KOPT-K1 (cell line): ENCODE measurements around the gene TCTN3.

Experiments used
- H3K27ac ChIP-seq: fragments of 200-600 bp; sonication (generic); 2 replicates; pipeline ENCODE4 v1.5.1; 2016; ENCODE audit warnings: antibody characterized with exemption, mild to moderate bottlenecking, low read depth, low read length; ENCODE audit not compliant: poor library complexity, severe bottlenecking
- H3K36me3 ChIP-seq: fragments of 200-600 bp; sonication (generic); 2 replicates; pipeline ENCODE4 v1.5.1; 2017; ENCODE audit warnings: antibody characterized with exemption, mild to moderate bottlenecking, low read length, moderate library complexity; ENCODE audit not compliant: insufficient read depth
- H3K9me3 ChIP-seq: fragments of 200-600 bp; sonication (generic); 2 replicates; pipeline ENCODE4 v1.5.1; 2017; ENCODE audit warnings: antibody characterized with exemption, low read length, mild to moderate bottlenecking; ENCODE audit not compliant: insufficient read depth, poor library complexity, severe bottlenecking

Gene TCTN3

DNA sequence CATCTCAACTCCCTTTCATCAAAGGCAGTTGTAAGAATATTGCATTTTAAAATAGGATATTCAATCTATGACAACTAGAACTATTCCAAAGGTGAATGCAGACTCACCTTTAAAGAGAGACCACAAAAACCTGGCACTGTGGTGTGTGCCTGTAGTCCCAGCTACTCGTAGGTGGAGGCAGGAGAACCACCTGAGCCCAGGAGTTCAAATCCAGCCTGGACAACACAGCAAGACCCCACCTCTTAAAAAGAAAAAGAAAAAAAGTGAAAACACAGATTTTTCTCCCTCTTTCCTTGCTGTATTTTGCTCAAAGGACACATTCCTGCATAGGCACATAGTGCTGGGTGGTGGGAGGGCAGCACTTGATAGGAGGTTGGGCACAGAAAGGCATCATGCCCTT lies 36.5 kb downstream of the TCTN3 start:
- H3K36me3 ChIP-seq = peaks cover 13% of the 10 kb centered on the region
- H3K27ac ChIP-seq = no peak overlapping the region
- no peaks in the 10 kb centered on the region for H3K9me3 ChIP-seq

DNA sequence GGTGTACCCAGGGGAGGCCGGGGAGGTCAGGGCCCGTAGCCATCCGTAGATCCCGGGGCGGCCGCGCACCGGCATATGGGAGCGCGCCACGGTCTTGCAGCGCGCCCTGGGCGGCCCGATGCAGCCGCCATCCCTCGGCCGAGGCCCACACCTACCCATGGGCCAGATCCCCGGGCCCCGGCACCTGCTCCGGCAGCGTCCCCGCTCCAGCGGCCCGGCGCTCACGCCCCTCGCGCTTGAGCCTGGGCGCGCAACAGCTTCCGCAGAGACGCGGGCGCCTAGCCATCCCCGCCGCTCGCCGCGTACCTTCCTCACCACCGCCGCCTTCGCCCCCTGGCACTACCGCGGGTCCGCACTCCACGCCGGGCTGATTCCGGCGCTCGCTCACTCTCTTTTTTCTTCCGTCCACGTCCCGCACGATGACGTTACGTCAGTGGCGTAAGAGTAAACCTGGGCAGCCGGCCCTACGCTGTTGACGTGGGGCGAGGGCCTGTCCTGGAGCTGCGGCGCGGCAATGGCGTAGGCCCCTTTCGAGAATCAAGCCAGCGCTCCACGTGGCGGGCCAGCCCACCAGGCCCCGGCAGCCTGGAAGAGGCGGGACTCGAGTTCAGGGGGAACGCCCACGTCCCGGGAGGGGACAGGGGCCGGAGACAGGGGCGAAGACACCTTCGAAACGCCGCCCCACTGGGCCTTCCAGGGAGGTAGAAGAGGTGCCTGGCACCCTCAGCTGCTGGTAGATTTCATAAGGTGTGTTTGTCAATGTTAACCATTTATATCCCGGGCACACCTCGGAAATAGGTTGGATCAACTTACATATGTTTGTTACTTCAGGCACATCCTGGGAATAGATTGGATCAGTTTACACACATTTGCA lies 37.2 kb downstream of the TCTN3 start, which contains the start of gene ALDH18A1:
ALDH18A1 (minus strand) TSS at position 421 of the 874 bp plus-strand sequence. CDS start 3,334 bp downstream, outside the sequence.
- peak within 1 kb of the TSS; percentile 67 for H3K27ac ChIP-seq
- peaks cover 4% of the 10 kb centered on the region for H3K9me3 ChIP-seq
- H3K36me3 ChIP-seq = peaks cover 20% of the 10 kb centered on the region

DNA sequence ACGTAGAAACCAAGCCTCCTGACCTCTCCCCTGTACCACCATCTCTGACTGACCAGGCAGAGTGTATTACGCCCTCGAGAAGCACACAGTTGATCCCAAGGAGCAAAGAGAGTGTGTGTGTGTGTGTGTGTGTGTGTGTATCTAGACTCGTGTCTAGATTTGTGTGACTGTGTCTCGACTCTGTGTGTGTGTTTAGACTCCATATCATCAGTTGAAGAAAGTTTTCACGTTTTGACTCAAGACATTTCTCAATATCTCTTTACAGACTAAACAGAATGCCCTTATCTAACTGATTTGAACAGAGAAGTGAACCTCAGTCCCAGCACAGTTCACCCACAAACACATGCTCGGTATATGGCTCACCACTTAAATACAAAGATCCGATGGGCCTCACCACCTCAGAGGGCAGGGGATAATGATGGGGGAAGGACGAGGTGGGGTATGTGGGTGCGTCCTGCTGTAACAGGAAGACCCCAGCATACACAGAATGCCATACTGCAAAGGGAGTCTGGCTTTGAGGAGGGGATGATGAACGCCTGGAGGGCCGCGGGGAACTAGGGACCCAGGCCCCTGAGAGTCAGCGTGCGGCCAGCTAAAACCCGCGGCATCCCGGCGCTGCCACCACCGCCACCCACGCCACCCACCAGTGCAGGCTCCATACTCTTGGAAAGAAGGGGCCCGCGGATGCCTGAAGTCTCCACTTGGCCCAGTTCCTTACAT lies 38.0 kb downstream of the TCTN3 start:
- peak overlapping the region; percentile 67 for H3K27ac ChIP-seq
- peaks cover 8% of the 10 kb centered on the region for H3K9me3 ChIP-seq
- peaks cover 28% of the 10 kb centered on the region for H3K36me3 ChIP-seq

DNA sequence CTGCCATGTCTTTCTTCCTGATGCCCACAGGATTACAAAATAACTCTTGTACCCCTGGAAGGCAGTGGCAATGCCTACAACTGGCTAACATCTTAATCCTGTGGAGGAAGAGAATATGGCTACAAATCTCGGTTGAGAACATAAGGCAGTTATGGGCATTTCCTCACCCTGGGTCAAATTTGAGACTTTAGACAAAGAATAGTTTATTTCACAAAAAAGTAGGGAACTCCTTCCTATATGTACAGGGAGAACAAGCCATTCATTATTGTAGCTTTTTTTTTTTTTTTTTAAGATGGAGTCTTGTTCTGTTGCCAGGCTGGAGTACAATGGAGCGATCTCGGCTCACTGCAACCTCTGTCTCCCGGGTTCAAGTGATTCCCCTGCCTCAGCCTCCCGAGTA lies 39.8 kb downstream of the TCTN3 start:
- H3K36me3 ChIP-seq = peaks cover 46% of the 10 kb centered on the region

GRCh38 chr10:95651346-95652060 lies 42.2 kb downstream of the TCTN3 start:
- Histone ChIP-seq H3K27ac (no peak overlapping the region), H3K9me3 (peaks cover 8% of the 10 kb centered on the region), H3K36me3 (peaks cover 70% of the 10 kb centered on the region)

More for the DNA sequence above, 39.8 kb downstream of the TCTN3 start:
- H3K27ac ChIP-seq = no peak overlapping the region
- H3K9me3 ChIP-seq = peaks cover 8% of the 10 kb centered on the region

DNA sequence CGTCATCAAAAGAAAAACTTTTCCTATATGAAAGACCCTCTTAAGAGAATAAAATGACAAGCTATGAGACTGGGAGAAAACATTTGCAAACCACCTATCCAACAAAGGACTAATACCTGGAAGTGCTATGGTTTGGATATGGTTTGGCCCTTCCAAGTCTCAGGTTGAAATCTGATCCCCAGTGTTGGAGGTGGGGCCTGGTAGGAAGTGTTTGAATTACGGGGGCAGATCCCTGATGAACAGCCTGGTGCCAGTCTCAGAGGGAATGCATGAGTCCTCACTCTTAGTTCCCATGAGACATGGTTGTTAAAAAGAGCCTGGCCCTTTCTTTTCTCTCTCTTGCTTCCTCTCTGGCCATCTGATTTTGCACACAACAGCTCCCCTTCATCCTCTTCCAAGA lies 43.5 kb downstream of the TCTN3 start:
- Histone ChIP-seq H3K27ac (no peak overlapping the region), H3K36me3 (peaks cover 83% of the 10 kb centered on the region)

DNA sequence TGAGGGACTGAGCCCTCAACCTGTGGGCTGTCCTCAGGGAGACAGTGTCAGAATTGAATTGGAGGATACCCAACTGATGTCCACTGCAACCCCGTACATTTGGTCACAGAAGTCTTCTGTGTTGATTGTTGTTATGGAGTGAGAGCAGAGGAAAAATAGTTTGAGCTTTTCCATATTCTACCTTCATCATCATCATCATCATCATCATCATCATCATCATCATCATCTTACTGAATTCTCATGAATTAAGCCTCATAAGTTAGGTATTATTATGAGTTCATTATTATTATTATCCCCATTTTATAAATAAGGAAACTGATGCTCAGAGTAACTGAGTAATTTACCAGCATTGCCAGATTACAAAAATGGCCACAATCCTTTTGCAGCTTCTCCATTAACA lies 45.6 kb downstream of the TCTN3 start:
- no peak overlapping the region for H3K27ac ChIP-seq
- peaks cover 8% of the 10 kb centered on the region for H3K9me3 ChIP-seq
- H3K36me3 ChIP-seq = peaks cover 98% of the 10 kb centered on the region

More for the DNA sequence above, 43.5 kb downstream of the TCTN3 start:
- H3K9me3 ChIP-seq = peaks cover 8% of the 10 kb centered on the region

DNA sequence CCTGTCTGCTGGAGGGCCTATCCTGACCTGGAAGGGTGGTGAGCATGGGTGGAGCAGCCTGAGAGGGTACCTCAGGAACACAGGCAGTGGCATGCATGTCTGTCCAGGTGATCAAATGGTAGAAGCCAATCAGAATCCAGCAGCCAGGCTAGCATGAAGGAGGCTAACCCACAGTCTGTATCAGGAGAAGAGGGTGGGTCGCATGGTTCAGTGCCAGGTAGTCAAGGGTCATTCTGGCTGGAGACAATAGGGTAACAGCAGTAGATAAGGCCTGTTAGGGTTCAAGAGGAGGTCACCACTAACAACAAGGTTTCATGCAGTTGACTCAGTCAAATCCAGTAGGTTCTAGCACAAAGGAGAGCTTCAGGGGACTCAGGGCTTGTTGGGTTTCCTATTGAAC lies 47.6 kb downstream of the TCTN3 start:
- H3K9me3 ChIP-seq = peaks cover under 1% of the 10 kb centered on the region
- no peak overlapping the region for H3K27ac ChIP-seq
- peaks cover 98% of the 10 kb centered on the region for H3K36me3 ChIP-seq

DNA sequence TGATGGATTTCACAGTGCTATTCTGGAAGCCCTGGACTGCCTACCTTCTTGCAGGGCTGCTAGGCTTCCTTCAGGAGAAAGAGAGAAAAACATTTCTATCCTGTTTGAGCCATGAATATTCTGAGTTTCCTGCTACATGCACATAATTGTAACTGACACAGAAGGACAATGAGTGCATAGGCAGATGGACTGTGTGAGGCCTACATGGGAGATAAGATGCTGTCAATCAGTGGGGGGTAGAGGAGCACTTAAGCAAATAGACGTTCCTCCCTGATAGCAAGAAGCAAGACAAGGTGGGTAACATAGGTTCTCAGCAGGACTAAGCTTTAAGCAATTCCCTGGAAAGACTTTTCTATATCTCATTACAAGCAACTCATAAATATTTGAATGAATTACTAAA lies 48.8 kb downstream of the TCTN3 start:
- Histone ChIP-seq H3K36me3 (peaks cover 98% of the 10 kb centered on the region), H3K27ac (no peak overlapping the region), H3K9me3 (no peaks in the 10 kb centered on the region)

GRCh38 chr10:95640891-95641315 lies 52.8 kb downstream of the TCTN3 start:
- no peaks in the 10 kb centered on the region for H3K9me3 ChIP-seq
- H3K36me3 ChIP-seq = peaks cover 96% of the 10 kb centered on the region
- no peak overlapping the region for H3K27ac ChIP-seq

DNA sequence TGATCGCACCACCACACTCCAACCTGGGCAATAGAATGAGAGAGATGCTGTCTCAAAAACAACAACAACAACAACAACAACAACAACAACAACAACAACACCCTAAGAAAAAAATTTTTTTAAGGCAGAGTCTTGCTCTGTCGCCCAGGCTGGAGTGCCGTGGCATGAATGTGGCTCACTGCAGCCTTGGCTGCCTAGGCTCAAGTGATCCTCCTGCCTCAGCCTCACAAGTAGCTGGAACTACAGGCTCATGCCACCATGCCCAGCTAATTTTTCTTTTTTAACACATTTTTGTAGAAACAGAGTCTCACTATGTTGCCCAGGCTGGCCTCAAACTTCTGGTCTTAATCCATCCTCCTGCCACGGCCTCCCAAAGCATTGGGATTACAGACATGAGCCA lies 55.8 kb downstream of the TCTN3 start:
- Histone ChIP-seq H3K27ac (no peak overlapping the region), H3K9me3 (no peaks in the 10 kb centered on the region), H3K36me3 (peaks cover 99% of the 10 kb centered on the region)

- Histone ChIP-seq H3K27ac (no peak overlapping the region), H3K9me3 (no peaks in the 10 kb centered on the region), H3K36me3 (peaks cover 99% of the 10 kb centered on the region)
Measured at GRCh38 chr10:95637140-95637539, 56.6 kb downstream of the TCTN3 start.

GRCh38 chr10:95635319-95635733 lies 58.4 kb downstream of the TCTN3 start:
- Histone ChIP-seq H3K27ac (no peak overlapping the region), H3K9me3 (no peaks in the 10 kb centered on the region), H3K36me3 (peaks cover 99% of the 10 kb centered on the region)

DNA sequence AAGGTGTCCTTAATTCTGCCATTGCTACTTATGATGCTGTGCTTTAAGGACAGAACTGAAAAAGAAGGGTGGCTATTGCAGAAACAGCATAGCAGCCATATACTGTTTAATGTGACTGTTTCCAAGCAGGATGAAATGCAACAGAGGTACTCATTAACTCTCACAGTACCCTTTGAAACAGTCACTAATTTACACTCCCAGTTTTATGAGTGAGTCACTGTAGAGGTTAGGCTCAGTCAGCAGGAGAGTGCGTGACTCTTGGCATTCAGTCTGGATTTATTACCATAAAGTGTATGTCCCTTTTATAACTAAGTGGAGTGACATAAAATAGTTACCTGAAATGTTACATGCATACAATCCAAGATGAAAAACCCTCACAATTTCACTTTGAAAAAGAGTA lies 64.9 kb downstream of the TCTN3 start:
- Histone ChIP-seq H3K27ac (no peak overlapping the region), H3K36me3 (peaks cover 99% of the 10 kb centered on the region)

GRCh38 chr10:95626500-95626899 lies 67.2 kb downstream of the TCTN3 start:
- no peaks in the 10 kb centered on the region for H3K9me3 ChIP-seq
- no peak overlapping the region for H3K27ac ChIP-seq
- peaks cover 97% of the 10 kb centered on the region for H3K36me3 ChIP-seq

More for the DNA sequence above, 64.9 kb downstream of the TCTN3 start:
- H3K9me3 ChIP-seq = no peaks in the 10 kb centered on the region
